ENCODE measurements around the gene GZMB.

- TF ChIP-seq, protein P1, sequence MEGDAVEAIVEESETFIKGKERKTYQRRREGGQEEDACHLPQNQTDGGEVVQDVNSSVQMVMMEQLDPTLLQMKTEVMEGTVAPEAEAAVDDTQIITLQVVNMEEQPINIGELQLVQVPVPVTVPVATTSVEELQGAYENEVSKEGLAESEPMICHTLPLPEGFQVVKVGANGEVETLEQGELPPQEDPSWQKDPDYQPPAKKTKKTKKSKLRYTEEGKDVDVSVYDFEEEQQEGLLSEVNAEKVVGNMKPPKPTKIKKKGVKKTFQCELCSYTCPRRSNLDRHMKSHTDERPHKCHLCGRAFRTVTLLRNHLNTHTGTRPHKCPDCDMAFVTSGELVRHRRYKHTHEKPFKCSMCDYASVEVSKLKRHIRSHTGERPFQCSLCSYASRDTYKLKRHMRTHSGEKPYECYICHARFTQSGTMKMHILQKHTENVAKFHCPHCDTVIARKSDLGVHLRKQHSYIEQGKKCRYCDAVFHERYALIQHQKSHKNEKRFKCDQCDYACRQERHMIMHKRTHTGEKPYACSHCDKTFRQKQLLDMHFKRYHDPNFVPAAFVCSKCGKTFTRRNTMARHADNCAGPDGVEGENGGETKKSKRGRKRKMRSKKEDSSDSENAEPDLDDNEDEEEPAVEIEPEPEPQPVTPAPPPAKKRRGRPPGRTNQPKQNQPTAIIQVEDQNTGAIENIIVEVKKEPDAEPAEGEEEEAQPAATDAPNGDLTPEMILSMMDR (IDR thresholded peaks at IDR 0.05): no peak
- no peak for TF ChIP-seq ZFX (IDR thresholded peaks at IDR 0.05; ENCODE audit: borderline replicate concordance)
These were observed 1.7 kb downstream of the GZMB start for GRCh38 chr14:24632336-24632735.

All from 22Rv1 (cell line).